SHP77 treated with DMSO at 0.1 percent for 48 hours (cell line): ENCODE results near the gene ELL2.

Source experiments
- DNase-seq: peaks from one replicate; lab custom pipeline; 2025; lab: John Stamatoyannopoulos, UW

ELL2 gene

DNA sequence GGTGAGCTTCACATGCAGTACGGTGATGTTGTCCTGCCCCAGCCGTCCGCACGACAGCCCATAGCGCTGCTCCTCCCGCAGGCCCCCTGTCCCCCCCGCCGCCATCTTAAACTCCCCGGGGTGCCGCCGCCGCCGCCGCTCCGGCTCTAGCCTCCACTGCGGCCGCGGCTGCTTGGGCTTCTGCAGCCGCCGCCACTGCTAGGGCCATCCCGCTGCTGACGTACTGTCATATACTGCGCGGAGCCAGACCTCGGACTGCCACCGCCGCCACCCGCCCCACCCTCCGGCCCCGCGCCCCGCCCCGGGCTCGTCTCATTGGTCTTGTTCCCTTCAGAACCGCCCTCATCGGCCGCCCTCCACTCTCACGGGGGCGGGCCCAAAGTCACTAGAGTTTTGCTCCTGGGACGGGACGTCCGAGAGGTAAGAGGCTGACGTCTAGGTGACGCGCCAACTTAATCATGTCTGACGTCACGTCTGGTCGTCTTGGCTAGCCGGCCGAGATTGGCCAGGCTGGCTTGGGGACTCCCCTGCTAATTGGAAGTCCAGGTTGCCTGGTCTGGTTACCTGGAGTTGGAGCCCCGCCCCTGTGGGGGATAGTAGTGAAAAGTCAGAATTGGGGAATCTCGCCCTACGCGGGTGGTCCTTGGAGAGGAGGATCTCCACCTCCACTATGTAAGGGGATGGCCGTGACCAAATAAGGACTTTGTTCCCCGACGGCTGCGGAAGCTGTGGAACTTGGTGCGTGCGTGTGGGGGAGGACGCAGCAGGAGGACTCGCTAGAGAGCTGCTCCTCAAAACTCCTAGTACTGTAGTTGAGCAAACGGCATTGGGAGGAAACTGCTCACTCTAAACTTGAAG, at the start of gene ELL2:
ELL2 (minus strand) TSS at position 235 of the 858 bp plus-strand sequence; CDS start at position 105, 130 bp downstream.
- peak; percentile 69 for DNase-seq

DNA sequence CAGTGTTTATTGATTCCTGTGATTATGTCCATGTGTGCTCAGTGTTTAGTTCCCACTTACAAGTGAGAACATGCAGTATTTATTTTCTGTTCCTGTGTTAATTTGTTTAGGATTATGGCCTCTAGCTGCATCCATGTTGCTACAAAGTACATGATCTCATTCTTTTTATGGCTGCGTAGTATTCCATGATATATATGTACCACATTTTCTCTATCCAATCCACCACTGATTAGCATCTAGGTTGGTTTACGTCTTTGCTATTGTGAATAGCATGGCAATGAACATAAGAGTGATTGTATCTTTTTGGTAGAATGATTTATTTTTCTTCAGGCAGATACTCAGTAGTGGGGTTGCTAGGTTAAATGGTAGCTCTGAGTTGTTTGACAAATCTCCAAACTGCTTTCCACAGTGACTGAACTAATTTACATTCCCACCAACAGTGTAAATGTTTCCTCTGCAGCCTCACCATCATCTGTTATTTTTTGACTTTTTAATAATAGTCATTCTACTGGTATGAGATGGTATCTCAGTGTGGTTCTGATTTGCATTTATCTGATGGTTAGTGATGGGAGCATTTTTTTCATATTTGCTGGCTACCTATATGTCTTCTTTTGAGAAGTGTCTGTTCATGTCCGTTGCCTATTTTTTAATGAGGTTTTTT, 47.5 kb upstream of the ELL2 start:
- DNase-seq: no peak

DNA sequence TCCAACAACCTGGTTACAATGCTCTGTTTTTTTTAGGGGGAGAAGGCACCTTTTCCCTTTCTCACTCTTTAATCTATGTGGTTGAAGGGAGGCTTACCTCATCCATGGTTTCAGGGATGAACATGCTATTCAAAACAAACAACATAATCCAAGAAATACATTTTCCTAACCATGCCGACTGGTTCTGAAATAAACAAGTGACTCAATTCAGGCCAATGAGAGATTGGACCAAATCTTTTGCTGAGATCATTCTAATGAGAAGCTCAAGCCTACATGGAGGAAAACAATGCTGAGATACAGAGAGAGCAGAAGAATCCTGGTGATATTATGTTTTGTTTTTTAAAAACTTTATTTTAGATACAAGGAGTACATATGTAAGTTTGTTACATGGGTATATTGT, 46.8 kb upstream of the ELL2 start:
- DNase-seq: no peak

DNA sequence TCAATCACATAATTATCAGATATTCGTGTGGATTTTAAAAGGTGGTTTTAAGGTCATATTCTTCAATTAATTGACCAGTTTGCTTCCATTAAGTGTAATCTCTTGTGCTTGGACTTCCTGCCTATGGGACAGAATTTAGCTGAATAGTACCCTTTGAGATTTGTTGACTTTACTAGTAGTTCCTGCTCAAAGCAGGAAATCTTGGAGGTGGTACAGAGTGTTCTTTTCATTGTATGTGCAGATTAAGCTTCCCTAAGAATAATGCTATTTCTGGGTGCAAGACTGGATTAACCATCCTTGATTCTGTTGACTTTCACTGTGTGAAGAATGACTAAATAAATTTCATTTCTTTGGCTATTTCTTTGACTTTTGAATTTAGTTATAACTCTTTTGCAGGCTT, 45.4 kb upstream of the ELL2 start:
- no peak for DNase-seq

DNA sequence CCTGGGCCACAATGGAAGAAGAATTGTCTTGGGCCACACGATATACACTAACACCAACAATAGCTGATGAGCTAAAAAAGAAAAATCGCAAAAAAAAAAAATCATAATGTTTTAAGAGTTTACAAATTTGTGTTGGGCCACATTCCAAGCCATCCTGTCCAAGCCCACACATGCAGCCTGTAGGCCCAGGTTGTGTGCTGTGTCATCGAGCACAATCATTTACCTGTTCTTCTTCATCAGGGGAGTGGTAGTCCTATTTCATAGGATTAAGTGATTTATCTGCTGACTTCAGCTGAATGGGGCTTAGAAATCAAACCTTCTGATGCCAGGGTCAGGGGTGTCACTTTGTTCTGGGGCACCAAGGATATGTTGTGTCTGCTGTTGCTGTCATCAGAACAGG, 44.6 kb upstream of the ELL2 start:
- no peak for DNase-seq

DNA sequence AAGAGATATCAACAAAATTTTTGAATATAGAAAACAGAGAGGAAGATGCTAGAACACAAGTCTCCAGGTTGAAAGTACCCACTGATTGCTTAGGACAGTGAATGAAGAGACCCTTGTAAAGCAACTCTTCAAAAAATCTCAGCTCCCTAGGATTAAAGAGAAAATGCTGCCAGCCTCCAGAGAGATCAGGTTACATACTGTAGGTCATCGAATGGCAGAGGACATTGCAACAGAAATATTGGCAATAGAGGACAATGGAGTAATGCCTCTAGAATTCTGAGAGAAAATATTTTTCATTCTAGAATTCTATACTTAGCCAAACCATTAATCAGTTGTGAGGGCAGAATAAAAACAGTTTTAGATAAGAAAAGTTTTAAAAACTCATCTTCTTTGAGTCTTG, 43.1 kb upstream of the ELL2 start:
- no peak for DNase-seq

DNA sequence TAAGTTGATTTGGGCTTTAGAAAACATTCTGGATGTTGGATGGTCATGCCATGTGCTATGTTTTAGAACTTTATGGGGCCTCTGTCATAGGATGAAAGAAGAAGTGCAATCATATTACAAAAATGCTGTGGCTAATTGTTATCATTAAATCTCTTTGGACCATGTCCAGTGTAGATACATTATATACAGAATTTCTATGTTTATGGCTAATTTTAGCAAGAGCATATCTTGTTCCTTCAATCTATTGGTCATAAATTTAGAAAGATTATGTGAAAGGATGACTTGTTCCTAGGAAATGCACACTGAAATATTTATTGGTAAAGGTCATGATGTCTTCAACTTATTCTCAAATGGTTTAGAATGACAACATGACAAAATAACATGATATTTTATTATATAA, 42.4 kb upstream of the ELL2 start:
- no peak for DNase-seq

DNA sequence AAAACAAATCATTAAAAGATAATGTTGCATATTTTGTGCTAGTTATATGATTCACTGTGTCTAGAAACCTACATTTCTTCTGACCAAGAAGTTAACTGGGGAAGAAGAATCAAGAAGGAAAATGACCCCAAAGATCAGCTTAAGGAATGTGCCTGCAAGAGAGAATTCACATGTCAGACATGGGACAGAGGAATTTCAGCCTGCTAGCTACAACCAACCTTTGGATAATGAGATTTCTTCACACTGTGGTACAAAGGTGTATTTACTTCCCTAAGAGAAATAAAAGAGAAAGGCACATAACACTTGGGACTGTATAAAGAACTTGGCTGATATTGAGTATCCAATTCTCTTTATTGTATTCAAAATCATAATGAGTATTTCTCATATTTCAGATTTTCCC, 39.6 kb upstream of the ELL2 start:
- DNase-seq: no peak

DNA sequence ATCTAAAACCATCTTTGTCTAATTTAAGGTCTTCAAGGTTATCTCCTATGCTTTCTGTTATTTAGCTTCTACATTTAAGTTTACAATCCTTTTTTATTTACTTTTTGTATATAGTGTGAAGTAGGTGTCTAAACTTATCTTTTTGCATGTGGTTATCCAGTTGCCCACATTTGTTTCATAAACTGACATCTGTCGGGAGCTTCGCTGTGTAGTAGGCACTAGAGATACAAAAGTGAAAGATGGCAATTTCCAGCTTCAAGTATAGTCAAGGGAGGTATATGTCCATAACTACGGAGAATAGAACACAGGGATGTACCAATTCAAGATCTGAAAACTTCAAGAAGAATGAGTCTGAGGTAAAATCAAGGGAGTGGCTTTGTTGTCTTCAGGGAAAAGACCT, 38.7 kb upstream of the ELL2 start:
- no peak for DNase-seq

DNA sequence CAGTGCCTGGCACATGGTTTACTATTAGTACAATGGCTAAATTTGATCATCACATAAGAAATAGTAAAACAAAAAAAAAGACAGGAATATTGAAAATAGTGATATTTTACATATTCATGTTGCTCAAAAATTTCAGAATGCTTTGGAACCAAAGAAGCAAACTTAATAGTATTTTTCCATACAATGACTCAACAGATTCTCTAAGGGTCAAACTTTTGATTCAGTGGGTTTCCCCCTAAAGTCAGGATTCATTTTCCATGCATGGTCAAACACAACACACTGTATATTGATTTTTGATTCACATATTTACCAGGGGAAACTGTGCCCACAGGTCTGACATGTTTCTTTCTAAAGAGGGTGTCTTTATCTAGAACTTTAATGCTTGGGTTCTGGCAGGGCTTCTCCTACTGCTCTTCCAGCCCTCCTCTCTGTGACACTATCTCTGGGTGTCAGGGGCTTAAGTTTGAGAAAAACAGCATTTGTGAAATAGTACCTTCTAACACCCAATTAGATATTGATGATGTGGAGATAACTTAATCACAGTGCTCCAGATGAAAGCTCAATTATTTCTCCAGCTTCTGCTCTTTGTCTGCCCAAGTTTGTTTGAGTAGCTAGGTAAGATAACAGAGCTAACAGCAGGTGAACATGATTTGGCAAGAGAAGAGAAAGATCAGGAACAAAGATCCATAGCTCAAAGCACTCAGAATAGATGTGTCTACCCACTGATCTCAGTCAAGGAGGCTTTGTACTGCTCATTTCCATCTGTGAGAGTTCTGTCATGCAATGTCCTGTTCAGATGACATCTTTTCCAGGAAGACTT, 35.5 kb upstream of the ELL2 start:
- no peak for DNase-seq

DNA sequence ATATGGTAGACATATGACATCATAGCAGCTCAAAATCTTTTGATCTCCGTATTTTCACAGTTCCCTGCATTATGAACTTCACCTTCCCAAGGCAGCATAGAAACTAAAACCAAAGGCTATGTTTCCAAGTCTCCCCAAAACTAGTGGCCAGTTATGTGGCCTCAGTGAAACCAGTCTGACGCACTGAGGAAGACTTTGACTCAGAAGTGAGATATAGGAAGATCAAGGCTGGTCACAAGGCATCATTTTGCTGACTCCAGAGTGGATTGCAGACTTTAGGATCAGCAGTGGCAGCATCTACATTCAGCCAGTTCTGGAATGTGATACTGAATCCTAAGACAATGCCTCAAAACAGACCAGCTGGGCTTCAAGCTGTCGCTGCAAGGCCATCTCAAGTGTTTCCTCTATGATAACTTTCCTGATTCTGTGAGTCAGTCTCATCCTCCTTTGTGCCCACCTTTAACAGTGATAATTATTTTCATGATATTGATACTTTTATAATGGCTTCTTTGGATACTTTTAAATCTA, 34.4 kb upstream of the ELL2 start:
- no peak for DNase-seq

DNA sequence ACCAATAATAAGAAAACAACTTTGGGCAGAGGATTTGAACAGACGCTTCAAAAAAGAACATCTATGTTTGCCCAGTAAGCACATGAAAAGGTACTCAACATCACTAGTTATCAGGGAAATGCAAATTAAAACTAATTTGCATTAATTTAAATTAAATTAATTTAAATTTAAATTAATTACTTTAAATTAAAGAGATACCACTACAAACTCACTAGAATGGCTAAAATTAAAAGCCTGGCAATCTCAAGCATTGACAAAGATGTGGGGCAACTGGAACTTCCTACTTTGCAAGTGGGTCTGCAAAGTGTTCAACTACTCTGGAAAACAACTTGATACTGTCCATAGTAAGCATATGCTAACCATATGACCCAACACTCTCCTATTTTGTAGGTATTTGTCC, 32.1 kb upstream of the ELL2 start:
- DNase-seq: no peak

DNA sequence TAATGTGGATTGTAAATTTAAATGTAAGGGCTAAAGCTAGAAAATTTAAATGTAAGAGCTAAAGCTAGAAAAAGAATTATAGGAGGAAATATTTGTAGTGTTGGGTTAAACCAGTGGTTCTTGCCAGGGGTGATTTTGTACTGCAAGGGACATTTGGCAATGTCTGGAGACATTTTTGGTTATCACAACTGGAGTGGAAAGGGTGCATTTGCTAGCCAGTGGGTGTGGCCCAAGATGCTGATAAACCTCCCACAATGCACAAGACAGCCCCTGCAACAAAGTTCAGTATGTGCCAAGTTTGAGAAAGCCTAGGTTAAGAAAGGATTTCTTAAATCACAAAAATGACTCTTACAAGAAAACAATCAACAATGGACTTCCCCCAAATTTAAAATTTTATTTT, 31.6 kb upstream of the ELL2 start:
- DNase-seq: no peak

DNA sequence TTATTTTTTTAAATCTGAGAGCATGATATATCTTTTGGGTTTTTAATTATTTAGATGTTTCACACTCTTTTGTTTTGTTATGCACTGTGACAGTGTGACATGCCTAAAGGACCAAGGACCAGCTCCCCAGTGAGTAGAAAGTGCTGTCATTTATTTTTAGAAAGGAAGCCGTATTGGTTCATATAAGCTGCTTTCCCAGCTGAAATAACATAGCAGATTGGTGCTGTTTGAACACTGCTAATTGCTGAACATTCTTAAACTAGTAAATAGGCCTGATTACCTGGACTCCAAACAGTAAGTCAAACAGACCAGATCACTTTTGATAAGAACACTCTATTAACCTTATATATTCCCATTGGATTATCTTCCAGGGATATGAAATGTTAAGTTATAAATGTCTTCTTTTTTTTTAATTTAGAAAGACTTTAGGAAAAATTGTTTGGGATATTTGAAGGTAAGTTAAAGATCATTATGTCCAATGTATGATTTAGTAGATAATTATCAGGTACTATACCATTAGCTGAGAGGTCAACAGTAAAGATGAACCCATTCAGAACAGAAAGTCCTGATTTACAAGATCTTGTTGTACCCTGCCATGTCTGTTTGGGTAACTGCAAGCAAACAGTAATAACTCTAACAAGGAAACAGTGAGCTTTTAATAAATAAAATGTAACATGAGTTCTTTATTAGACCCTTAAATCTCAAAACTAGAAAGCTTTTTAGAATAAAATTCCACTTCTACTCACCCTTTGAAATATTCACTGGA, 27.8 kb upstream of the ELL2 start:
- no peak for DNase-seq

DNA sequence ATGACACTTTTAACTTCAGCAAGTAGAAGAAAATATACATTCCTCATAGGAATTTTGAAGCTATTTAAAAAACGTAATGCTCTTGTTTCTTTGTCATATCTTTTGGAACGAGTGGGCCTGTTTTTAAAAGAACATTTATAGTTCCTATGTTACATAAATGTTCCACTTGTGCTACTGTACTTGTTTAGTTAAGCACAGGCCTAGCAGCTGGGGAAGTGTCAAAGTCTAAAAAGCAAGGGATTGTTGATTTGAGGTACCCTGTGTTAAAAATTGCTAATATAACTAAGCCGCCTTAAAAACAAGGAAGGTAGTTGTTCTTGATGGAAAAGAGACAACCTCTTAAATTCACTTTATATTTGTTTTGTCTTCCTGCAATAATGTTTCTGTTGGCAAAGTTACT, 27.2 kb upstream of the ELL2 start:
- DNase-seq: no peak

DNA sequence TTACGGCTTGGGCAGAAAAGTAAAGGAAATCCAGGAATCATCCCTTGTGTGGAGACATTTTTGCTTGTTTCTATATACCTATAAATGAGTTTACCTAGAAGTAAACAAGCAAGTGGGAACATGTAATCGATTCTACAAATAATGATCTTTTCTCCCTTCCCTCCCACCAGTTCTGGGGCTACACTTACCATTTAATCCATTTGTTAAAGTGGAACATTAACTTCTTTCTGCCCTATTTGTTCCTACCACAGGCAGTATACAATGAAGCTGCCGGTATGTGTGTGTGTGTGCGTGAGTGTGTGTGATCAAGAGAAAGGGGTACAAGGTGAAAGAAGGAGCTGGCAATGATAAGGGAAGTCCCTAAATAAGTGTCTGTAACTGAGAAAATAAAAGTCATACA, 26.4 kb upstream of the ELL2 start:
- DNase-seq: no peak

DNA sequence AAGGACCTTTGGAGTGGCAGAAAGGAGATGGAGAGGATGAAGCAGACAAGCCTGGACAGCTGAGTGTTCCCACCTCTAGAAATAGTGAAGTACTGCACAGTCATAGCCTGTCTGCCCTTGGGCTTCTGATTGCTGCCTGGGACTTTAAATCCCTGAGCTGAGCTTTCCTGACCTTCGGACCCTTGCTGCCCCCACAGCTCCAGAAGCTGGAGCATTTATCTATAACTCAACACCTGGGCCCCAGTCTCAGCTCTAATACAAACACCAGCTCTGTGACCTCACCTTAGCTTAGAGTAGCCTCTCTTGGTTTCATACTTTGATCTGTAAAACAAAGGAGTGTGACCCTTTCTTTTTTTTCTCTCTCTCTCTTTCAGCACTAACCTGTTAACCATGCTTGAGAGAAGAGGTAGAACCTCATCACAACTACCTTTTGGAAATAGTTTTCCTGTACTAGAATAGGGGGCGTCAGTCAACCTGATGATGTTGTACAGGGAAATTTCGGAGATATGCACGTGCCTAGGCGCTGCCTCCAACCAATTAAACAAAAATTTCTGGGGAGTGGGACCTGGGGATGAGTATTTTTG, 25.4 kb upstream of the ELL2 start:
- no peak for DNase-seq

DNA sequence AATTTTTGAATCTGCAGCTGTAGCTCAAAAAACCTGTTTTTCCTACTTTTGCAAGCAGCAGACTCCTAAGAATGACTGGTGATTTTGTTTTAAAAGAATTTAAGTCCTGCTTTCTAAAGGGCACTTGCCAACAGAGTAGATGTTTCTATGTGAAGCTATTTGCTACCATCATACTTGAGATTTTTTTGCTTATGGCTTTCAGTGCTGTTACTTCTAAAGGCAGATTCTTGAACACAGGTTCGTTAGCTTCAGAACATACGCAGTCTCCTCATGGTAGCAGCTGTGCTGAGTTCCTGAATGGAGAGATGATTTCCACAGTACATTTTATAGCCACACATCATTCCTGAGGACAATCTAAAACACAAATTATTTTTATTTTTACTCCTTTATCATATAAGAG, 24.4 kb upstream of the ELL2 start:
- no peak for DNase-seq

DNA sequence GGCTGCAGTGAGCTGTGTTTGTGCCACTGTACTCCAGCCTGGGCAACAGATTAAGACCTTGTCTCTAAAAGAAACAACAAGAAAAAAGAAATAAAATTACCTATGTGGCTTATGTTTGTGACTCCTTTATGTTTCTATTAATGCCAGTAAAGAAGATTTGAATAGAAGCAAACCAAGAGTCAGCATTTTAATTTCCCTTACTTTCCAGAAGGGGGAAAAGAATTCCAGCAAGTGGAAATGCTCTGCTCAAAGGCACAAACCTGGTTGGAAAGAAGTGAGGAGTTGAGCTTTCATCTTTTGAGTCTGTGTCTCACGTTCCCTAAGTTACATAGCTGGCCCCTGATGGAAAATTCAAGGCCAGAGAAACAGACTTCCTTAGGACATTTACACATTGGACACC, 23.6 kb upstream of the ELL2 start:
- DNase-seq: no peak

DNA sequence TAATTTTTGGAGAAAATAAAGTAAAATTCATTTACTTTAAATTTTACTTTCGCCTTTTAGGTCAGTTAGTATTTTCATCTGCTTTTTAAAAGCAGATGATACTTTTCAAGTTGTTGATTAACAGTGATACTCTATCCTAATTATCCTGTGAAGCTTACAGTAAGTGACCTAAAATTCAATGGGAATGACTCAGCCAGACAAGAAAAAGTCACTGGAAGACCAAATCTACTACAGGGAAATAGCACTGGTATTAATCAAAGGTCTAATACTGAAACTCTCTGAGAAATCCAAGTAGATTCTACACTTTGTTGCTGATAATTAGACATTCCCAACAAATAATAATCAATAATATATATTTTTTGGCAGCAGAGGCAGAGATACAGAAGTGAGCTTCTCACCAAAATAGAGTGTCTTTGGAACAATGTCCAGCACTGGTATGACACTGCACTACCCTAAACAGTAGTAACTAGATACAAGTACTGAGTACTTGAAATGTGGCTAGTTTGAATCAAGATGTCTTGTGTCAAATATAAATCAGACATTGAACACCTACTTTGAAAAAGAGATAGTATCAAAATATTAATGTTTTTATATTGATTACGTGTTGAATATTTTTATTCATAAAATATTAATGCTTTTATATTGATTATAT, 22.8 kb upstream of the ELL2 start:
- DNase-seq: no peak

DNA sequence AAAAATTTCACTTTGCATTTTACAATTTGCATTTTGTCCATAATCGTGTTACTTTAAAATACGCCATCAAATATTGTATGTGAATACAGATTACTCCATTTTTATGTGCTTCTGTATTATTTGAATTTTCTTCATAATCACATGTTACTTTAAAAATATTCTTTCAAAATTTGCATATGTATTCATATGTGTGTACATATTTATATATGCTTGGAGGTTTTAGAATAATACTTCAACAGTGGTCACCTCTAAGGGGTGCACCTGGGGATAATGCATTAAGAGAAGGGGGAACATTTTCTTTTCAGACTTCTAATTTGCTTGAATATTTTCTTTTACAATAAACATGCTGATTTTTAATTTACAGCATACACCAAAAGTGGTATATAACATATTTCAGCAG, 21.9 kb upstream of the ELL2 start:
- DNase-seq: no peak
